GM18498 (cell line): Measurements from ENCODE around the gene PRKCB.
"Not testable (repeated sequence)": the region's sequence is repeated elsewhere in the genome, so short reads cannot be mapped to it uniquely, and the experiment has no call there.

Experiments used
- ATAC-seq: cut with Tn5 transposase; IDR thresholded peaks from one replicate; pipeline ENCODE4 v1.9.1; 2021; ENCODE audit warnings: mild to moderate bottlenecking, moderate library complexity; ENCODE audit not compliant: unreplicated experiment

PRKCB gene

GRCh38 chr16:23931199-23931598 lies 95.4 kb downstream of the PRKCB start:
- ATAC-seq: no peak

GRCh38 chr16:23933650-23934049 lies 97.9 kb downstream of the PRKCB start:
- not testable (repeated sequence) for ATAC-seq

GRCh38 chr16:23934610-23935236 lies 98.9 kb downstream of the PRKCB start:
- ATAC-seq: no peak

- ATAC-seq: no peak
These were observed 104.3 kb downstream of the PRKCB start for GRCh38 chr16:23940111-23940510.

GRCh38 chr16:23941025-23941424 lies 105.2 kb downstream of the PRKCB start:
- ATAC-seq: no peak

- ATAC-seq: no peak
These were observed 106.3 kb downstream of the PRKCB start for GRCh38 chr16:23941963-23942564.

GRCh38 chr16:23943604-23944003 lies 107.8 kb downstream of the PRKCB start:
- ATAC-seq: no peak

- ATAC-seq: no peak
These were observed 108.6 kb downstream of the PRKCB start for GRCh38 chr16:23944381-23944780.

GRCh38 chr16:23945243-23945642 lies 109.5 kb downstream of the PRKCB start:
- no peak for ATAC-seq

GRCh38 chr16:23947838-23948237 lies 112.1 kb downstream of the PRKCB start:
- ATAC-seq: no peak

GRCh38 chr16:23948949-23949411 lies 113.2 kb downstream of the PRKCB start:
- ATAC-seq: no peak

- peak; percentile 58 for ATAC-seq
These were observed 114.0 kb downstream of the PRKCB start for GRCh38 chr16:23949630-23950290.

- no peak for ATAC-seq
These were observed 114.6 kb downstream of the PRKCB start for GRCh38 chr16:23950291-23950894.

GRCh38 chr16:23950898-23951297 lies 115.1 kb downstream of the PRKCB start:
- no peak for ATAC-seq

- no peak for ATAC-seq
These were observed 116.6 kb downstream of the PRKCB start for GRCh38 chr16:23952128-23952970.

GRCh38 chr16:23952971-23953300 lies 117.2 kb downstream of the PRKCB start:
- no peak for ATAC-seq

GRCh38 chr16:23953476-23953875 lies 117.7 kb downstream of the PRKCB start:
- no peak for ATAC-seq

GRCh38 chr16:23955088-23955487 lies 119.3 kb downstream of the PRKCB start:
- ATAC-seq: no peak

- ATAC-seq: no peak
These were observed 121.5 kb downstream of the PRKCB start for GRCh38 chr16:23957287-23957686.

GRCh38 chr16:23959072-23959751 lies 123.4 kb downstream of the PRKCB start:
- no peak for ATAC-seq

- no peak for ATAC-seq
These were observed 123.9 kb downstream of the PRKCB start for GRCh38 chr16:23959752-23960072.
